Coronary artery (tissue), 2 donors: ENCODE results near the gene HTR3B.
"Not testable (repeated sequence)": the region's sequence is repeated elsewhere in the genome, so short reads cannot be mapped to it uniquely, and the experiment has no call there.

Experiments
- DNase-seq: peaks from one replicate; pipeline ENCODE4 v3.0.0-alpha.2; 2017; ENCODE audit warnings: low spot score
- H3K27ac ChIP-seq, 2 donors: fragments of 200-600 bp; sonication (generic); one replicate each; pipeline ENCODE4 v1.5.1; 2016 to 2019
- H3K4me3 ChIP-seq: fragments of 200-600 bp; sonication (generic); 2 replicates; pipeline ENCODE4 v1.5.1; 2016; ENCODE audit warnings: mild to moderate bottlenecking, moderate library complexity
- CTCF ChIP-seq: fragments of 200-600 bp; sonication (generic); IDR thresholded peaks from one replicate; pipeline ENCODE4 v1.5.1; 2019; ENCODE audit warnings: antibody characterized with exemption

HTR3B gene

GRCh38 chr11:113875234-113876073 lies 29.1 kb upstream of the HTR3B start, which contains the start of gene USP28:
TSS of gene USP28 (minus strand) at chr11:113875572. CDS start at chr11:113875501, 71 bp downstream.
- Histone ChIP-seq H3K27ac (peak within 1 kb of the TSS; percentile 88 to 96), H3K4me3 (peak within 1 kb of the TSS; percentile 92)
- no peak for TF ChIP-seq CTCF
- peak; percentile 97 for DNase-seq

GRCh38 chr11:113876074-113876797 lies 28.4 kb upstream of the HTR3B start:
- DNase-seq, result no peak
- peak overlapping the region; percentile 88 to 96 for H3K27ac ChIP-seq
- TF ChIP-seq CTCF, result no peak
- H3K4me3 ChIP-seq, result peak overlapping the region; percentile 92

- no peak overlapping the region for H3K27ac ChIP-seq
- no peak overlapping the region for H3K4me3 ChIP-seq
- TF ChIP-seq CTCF, result no peak
- DNase-seq, result no peak
These were observed 27.6 kb upstream of the HTR3B start for GRCh38 chr11:113876798-113877669.

GRCh38 chr11:113877670-113878055 lies 26.9 kb upstream of the HTR3B start:
- no peak overlapping the region for H3K4me3 ChIP-seq
- TF ChIP-seq CTCF, result no peak

GRCh38 chr11:113879446-113879845 lies 25.1 kb upstream of the HTR3B start:
- H3K4me3 ChIP-seq, DNase-seq, H3K27ac ChIP-seq: not testable (repeated sequence)

More at GRCh38 chr11:113877670-113878055, 26.9 kb upstream of the HTR3B start:
- no peak for DNase-seq
- no peak overlapping the region for H3K27ac ChIP-seq

GRCh38 chr11:113880971-113881370 lies 23.6 kb upstream of the HTR3B start:
- H3K27ac ChIP-seq, result no peak overlapping the region
- no peak for TF ChIP-seq CTCF
- H3K4me3 ChIP-seq, result no peak overlapping the region
- no peak for DNase-seq

GRCh38 chr11:113881856-113882255 lies 22.7 kb upstream of the HTR3B start:
- no peak for DNase-seq
- Histone ChIP-seq H3K4me3 (no peak overlapping the region), H3K27ac (no peak overlapping the region)
- TF ChIP-seq CTCF, result no peak
